HG02970 (cell line): ENCODE data around the gene CPEB4.

ENCODE experiments used
- ATAC-seq: cut with Tn5 transposase; IDR thresholded peaks from one replicate; pipeline ENCODE4 v1.9.1; 2021; ENCODE audit warnings: mild to moderate bottlenecking, moderate library complexity, moderate number of reproducible peaks; ENCODE audit not compliant: unreplicated experiment, low FRiP score

Gene CPEB4

DNA sequence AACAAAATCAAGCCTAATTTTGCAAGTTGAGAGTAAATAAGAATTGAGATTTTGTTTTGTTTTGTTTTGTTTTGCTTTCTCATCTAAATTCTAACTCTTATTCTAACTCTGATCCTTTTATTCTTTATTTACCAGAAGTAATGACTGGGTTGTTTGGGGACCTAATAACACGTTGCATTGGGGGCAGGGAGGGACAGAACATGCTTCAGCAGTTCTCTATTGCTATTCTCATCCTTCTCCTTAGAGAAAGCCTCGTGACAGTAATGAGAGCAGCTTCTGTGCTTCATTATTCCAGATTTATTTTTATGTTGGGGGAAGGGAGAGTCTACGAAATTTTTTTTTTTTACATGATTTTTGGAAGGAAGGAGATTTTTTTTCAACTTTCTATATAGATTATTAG lies 21.1 kb downstream of the CPEB4 start:
- ATAC-seq, result no peak

DNA sequence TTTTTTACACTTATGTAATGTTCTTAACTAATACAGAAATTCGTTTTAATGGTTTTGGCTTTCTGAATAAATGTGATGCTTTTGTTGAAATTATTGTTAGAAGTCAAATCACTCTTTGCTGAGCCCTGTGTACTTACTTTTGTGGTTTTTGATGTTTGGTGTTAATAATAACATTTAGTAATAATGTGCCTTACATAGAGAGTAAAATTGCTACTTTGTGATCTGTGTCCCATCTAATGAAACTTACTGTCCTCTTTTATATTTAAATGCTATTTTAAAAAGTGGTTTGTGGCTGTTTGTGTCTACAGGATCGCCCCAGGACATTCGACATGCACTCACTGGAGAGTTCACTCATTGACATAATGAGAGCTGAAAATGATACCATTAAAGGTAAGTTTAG lies 22.1 kb downstream of the CPEB4 start:
- no peak for ATAC-seq

DNA sequence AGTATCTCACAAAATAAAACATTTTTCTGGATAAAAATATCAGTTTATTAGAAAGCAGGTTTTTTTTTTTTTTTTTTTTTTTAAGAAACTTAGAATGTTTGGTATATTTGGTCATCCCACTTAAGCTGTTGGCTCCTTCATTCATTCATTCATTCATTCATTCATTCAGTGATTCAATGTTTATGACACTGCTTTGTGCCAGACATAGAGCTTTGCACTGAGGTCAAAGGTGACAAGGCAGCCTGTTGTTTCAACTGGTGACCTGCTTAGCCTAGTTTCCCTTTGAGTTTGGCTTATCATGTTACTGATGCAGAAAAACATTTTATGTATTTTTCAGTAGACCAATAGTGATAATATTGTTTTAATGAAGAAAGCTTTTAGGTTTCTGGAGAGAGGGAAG lies 23.5 kb downstream of the CPEB4 start:
- ATAC-seq, result no peak

DNA sequence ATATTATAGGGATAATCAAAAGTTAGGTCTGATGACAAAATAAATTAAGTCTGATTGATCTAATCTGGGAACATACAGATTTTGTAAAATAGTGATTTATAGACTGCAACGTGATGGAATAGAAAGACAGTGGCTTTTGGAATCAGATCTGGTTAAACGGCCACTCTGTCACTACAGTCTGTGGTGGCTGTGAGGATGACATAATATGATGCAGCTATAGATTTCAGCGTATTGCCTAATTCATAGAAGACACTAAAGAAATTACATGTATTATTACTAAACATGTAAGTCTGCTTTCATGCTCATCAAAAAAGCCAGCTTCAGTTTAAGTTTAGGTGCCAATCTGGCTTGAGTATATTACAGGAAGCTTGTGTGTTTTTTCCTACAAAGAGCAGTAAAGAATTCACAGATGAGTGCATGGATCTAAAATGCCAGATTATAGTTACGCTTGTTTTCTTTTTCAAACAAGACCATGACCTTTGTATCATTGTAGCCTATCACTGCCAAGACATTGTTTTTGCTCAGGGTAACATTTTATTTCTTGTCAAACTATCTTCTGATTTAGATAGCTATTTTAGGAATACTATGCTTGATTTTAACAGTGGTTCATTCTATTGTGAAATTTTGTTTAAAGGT lies 25.7 kb downstream of the CPEB4 start:
- ATAC-seq, result no peak

DNA sequence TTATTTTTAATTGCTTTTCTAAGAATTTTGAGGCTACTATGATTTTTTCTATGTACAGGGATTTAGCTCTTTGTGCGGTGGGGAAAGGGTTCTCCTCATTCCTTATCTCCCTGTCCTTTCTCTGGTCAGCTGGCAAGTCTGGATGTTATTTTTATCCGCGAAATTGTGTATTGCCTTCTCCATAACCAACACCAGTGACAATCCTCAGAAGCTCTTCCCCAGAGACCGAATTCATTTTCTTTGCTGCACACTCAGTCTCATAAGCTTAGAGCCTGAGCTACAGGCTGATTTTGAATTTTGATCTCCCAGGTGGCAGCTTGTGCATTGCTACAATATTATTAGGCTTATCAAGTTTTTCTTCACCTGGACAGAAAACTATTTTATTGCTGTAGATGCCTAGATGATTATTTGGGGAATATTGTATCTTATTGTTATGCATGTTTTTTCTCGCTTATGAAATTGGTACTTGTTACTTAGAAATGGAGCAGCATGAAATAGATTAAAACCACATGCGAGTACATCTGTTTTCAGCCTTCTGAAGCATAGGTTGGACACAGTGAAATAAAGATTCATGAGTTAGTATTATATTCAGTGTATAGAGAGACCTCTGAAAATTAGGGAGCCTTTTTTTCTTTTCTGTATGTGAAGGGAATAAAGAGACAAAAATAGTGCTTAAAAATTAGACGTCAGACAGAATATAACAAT lies 27.3 kb downstream of the CPEB4 start:
- no peak for ATAC-seq

DNA sequence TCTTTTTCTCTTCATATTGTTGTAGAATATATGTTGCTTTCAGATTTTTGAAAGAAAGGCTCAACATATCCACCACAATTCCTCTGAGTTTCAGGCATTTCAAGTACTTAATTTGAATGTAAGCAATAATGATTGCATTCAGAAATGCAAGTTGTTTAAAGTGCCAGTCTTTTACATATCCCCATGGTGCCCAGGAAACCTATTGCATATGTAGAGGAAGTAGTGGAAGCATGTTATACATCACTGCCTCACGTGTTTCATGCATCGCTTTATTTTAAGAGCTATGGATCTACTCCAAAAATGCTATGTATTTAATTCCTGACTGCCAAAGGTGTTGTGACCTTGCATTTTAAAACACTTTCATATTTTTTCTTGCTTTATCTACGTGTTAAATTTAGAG lies 28.1 kb downstream of the CPEB4 start:
- ATAC-seq, result no peak

DNA sequence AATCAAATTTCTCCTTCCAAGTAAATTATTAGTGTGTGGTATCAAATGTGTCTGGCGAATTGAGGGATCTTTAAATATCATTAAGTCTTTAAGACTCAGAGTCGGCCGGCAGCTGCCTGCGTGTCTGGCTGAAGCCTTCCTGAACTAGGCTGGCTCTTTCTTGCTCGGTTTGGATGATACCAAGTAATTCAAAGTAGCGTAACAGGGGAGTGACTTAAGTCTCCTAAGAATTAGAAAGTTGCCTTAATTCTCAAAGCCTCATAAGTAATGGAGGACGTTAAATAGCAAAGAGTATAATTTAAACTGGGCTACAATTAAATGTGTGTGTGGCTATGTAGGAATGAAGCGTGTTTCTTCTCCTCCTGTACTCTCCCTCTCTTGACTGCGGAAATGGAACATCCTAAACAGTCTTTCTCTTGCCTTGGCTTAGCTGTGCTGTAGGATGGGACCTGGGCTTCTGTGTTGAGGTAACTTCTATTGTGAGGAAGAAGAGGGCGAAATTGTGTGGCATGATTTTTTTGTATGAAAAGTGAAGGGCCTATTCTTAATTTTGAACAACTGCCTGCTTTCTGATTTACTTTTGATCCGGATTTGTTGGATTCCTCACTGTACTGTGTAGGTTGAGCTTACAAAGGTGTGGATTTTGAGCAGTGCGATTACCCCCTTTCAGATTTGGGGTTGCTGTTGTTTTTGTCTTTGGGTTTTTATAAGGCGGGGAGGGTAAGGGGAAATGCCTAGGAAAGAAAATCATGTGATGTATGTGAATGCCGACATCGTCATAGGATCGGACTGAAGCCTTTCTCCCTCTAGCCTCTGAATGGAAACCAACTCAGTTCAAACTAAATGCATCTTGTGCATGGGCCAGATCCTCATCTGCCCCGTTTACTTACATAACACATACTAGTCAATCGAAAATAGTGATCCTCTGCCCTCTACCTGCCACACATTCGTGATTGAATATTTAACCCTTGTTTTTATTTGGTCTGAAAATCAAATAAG lies 29.9 kb downstream of the CPEB4 start:
- ATAC-seq, result peak; percentile 85

DNA sequence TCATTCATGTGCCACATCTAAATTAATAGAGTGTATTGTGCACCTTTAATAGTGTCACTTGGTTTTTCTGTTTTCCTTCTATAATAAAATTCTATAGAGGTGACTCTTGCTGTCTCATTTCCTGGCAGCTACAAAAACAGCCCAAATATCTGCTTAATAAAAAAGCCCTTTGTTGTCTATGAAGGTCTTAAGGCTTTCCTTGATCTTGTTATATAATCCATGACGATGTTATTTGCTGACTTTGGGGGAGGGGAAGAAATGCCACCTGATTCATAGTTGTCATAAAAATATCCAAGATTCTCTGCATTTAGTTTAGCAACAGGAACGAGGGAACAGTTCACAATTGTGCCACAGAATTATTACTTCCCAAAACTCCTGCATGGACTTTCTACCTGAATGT lies 31.3 kb downstream of the CPEB4 start:
- no peak for ATAC-seq

DNA sequence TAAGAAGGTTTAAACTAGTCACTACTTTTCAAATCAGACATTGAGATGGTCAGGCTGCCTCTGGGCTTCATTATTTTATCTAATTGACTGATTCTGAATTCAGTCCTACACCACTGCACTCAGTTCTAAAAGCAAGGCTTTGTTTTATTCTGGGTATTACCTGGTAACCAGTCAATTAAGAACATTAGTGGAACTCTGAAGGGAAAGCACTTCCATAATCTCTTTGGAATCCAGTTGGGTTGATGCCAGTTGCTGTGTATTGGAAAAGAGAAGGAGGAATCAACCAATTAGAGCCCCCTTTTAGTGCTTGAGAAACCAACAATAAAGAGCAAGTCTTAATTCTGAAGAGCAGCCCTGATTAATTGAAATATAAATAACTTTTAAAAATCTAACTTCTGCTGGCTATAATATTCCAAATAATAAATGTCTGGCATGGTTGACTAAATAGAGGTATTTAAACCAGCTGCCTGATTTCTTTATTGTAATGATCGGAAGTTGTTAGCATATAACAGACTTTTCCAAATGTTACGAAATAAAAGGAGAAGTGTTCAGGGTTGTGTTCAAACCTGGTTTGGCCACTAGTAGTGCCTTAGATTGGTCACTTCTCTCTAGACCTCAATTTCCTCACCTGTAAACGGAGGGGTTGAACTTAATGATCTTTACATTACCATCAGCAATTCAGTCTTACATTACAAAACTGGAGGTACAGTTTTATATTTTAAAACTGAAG lies 32.0 kb downstream of the CPEB4 start:
- no peak for ATAC-seq

DNA sequence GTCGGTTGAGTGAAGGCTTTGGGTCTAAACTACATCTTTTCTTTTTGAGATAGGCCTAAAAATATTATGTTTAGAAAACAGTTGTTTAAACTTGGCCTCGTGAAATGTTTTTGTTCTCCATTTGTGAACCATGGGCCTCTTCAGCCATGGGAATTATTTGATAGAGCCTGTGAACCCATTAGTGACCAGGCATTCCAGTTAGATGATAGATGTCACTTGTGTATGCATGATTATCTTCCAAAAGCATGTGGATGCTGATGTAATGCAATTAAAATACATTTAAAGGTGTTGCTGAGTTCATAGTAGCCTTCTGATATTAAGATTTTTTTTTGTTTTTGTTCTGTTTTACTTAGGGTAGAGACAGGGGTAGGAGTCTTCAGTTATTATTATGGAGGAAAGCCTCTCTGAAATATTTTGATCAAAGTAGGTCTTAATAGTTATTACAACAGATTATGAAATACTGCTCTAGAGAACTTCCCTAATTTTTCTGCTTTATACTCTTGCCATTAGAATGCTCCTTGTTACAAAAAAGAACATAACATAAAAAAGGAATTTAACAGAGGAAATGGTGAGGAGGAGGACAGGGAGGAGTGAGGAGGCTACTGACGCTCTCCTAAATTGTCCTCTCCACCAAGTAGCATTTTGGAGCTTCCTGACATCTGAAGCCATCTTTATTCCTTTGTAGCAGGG lies 32.9 kb downstream of the CPEB4 start:
- ATAC-seq, result no peak

DNA sequence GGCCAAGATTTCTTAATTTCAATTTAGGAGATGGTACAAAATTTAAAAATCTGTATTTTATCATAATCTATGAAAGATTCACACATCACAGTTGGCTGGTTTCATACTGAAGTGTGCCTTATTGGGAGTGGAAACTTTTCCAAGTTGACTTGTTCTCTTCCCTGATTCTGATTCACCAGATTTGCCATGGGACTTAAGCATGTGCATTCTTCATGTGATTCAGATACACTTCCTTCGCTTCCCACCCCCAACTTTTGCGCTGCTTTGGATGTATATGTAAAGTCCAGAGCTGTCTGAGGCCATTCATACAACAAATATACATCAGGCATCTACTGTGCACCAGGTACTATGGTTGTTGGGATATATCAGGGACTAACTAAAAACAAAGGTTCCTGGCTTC lies 34.4 kb downstream of the CPEB4 start:
- ATAC-seq, result no peak

DNA sequence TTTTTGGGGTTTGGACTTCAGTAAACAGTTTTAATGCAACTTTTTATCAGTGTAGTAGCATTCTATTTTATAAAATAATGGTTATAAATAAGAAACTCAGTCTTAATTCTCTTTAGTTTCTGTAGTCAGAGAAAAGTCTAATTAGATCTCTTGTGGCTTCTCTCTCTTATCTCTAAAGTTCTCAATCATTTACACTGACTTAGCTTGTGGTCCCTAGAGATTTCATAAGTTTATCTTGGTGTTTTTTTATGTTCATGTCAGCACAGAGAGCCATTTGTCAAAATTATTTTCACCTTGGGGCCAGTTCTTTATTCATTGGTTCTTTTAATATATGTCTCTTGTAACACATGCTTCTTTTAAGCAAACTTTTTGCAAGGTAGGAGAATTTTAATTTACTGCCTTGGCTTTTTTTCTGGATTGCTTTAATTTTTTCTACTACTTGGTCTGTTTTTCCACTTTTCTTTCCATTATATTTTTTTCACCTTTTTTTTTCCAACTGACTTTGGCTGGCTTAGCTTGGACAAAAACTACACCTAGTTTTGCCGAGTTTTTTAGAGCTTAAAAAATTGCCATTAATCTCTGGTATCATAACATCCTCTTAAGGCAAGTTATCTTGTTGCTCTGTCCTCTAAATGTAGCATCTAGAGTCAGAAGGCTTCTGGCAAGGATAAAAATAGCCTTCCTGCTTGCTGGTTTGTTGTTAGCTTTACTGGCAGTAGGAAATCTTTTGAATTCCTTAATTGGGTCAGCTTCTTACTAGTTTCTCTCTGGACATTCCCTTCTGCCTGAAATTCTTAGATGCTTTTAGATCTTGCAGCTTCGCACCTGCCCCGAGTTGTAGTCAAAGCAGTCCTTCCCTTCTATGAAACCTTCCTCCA lies 35.3 kb downstream of the CPEB4 start:
- no peak for ATAC-seq

DNA sequence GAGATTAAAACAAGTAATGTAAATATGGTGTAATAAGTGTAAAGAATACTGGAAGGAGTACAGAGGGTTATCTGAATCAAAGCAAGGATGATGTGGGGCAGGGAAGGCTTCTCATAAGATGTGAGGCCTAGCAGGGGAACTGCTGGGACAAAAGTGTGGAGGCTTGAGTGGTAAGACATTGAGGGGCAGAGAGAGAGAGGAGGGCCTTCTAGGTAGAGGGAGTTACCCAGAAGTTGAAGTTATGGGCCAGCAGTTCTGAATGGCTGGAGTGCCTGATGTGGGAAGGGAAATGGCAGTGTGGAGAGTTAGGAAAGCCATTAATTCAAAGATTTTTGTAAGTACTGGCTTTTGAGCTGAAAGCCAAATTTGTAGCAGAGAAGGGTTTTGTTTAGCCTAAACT lies 36.8 kb downstream of the CPEB4 start:
- no peak for ATAC-seq

DNA sequence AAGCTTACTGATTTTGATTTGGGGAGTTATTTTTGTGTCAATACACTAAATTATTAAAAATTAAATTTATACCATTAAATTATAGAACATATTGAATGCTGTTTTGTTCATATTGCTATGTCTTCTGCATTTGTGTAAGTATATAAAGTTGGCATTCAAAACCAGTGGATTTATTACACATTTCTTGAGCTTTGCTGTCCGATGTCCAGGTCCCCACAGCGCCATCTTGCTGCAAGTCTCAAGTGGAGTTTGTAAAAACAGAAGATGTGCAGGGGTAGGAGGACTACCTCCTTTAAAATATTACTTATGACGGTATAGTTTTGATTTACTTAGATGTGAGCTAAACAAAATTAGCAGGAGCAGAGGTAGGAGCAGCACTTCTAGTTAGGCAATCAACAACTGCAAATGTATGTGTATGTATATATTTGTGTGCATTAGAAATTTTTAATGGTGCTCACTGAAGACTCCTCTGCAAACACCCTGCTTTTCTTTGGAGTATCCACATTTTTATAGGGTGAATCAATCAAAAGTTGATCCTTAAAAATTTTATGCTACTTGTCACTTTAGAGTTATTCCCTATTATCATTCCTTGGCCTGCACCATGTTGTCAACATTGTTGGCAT lies 37.4 kb downstream of the CPEB4 start:
- ATAC-seq, result no peak

DNA sequence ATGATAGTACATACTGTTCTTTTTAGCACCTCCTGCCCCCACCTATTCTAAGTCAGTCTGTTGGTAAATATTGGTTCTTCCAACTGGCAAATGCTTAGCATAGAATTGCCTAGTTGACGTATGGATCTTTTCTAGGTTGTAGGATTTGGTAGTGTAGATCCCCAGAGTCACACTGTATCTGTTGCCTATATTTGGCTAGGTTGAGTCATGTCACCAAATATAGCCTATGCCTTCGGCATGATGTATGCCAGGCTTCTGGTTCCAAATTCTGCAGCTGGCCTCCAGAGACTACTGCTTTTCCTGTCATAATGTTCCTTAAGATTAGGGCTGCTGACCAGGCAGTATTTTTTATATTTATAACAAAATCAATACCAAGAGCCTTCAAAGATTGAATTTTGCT lies 38.2 kb downstream of the CPEB4 start:
- ATAC-seq, result no peak

DNA sequence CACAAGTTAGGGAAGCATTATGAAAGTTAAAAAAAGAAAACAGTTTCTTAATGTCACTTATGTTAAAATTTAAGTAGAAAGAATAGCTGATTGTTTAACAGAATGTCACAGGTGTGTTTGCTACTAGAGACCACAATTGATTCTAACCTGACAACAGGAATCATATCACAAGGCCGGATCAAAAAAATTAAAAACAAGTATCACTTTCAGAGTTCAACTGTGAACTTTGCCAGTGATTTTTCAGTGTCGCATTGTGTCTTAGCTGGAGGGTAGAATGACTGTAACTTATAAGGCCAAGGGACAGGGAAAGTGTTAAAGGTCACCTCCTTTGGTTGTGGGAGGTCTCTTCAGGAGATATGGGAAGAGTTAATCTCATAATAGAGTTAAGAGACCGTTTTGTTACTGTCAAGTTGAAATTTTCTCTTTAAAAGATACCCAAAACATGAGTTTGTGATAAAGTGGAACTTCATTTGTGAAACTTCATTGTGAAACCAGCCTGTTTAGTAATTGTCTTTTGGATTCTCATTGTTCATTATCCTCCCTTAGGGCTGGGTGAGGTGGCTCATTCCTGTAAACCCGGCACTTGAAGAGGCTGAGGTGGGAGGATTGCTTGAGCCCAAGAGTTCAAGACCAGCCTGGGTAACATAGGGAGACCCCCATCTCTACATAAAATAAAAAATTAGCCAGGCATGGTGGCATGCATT lies 40.9 kb downstream of the CPEB4 start:
- ATAC-seq, result no peak

DNA sequence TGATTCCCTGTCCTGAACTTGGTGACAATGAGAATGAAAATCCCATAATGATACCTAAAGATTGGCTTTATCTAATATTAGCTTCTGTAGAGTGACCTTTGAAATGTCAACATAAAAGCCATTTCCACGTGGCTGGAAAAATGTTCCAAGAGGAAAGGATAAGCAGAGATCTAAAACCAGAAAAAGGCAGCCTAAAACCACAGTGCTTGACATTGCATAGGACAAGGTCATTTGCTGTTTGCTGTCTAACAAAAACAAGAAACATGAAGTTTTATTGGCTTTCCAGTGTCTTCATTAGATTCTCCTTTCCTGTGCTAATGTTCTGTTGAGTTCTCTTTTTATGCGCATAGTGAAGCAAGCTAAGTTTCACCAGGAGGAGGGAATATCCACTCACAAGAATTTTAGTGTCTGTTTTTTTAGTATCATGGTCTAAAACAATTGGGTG lies 44.6 kb downstream of the CPEB4 start:
- no peak for ATAC-seq

DNA sequence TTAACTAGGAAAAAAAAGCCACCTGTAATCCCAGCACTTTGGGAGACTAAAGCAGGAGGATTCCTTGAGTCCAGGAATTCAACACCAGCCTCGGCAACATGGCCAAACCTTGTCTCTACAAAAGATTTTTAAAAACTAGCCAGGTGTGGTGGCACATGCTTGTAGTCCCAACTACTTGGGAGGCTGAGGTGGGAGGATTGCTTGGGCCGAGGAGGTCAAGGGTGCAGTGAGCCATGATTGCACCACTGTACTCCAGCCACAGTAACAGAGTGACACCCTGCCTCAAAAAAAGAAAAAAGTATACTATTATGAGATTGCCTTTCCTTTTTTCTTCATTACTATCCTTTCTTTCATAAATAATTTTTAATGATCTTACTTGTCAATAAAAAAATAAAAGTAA lies 45.8 kb downstream of the CPEB4 start:
- ATAC-seq, result no peak
